ENCODE data around the gene GPSM3.
"Not testable (repeated sequence)": the region's sequence is repeated elsewhere in the genome, so short reads cannot be mapped to it uniquely, and the experiment has no call there.

The GPSM3 gene

GRCh38 chr6:32192608-32193039 lies at the start of gene GPSM3:
Gene GPSM3 (minus strand): TSS chr6:32192643. CDS start chr6:32192513, 130 bp downstream.
- DNase-seq = peak; percentile 58 to 75

GRCh38 chr6:32240686-32241085 lies 48.2 kb upstream of the GPSM3 start:
- no peak for DNase-seq

GRCh38 chr6:32239462-32239861 lies 47.0 kb upstream of the GPSM3 start:
- no peak for DNase-seq

- no peak for DNase-seq
These were observed 42.5 kb upstream of the GPSM3 start for GRCh38 chr6:32234934-32235333.

- DNase-seq = no peak
These were observed 34.0 kb upstream of the GPSM3 start for GRCh38 chr6:32226434-32226833.

GRCh38 chr6:32224696-32225095 lies 32.3 kb upstream of the GPSM3 start:
- no peak for DNase-seq

GRCh38 chr6:32223258-32224235 lies 31.1 kb upstream of the GPSM3 start, which contains the start of gene NOTCH4:
Gene NOTCH4 (minus strand): TSS chr6:32224067. CDS start chr6:32223928, 139 bp downstream.
- DNase-seq = no peak

- no peak for DNase-seq
These were observed 30.1 kb upstream of the GPSM3 start for GRCh38 chr6:32222333-32223230.

GRCh38 chr6:32220021-32220420 lies 27.6 kb upstream of the GPSM3 start:
- DNase-seq = no peak

GRCh38 chr6:32218167-32218566 lies 25.7 kb upstream of the GPSM3 start:
- DNase-seq = no peak

GRCh38 chr6:32216998-32217397 lies 24.6 kb upstream of the GPSM3 start:
- DNase-seq = no peak

GRCh38 chr6:32216285-32216684 lies 23.8 kb upstream of the GPSM3 start:
- no peak for DNase-seq

- no peak for DNase-seq
These were observed 23.2 kb upstream of the GPSM3 start for GRCh38 chr6:32215617-32216016.

- DNase-seq = no peak
These were observed 21.7 kb upstream of the GPSM3 start for GRCh38 chr6:32214126-32214525.

GRCh38 chr6:32213649-32214048 lies 21.2 kb upstream of the GPSM3 start:
- no peak for DNase-seq

- DNase-seq = no peak
These were observed 19.8 kb upstream of the GPSM3 start for GRCh38 chr6:32212076-32212760.

- DNase-seq = not testable (repeated sequence)
These were observed 19.0 kb upstream of the GPSM3 start for GRCh38 chr6:32211432-32211831.

GRCh38 chr6:32210191-32210601 lies 17.8 kb upstream of the GPSM3 start:
- no peak for DNase-seq

- no peak for DNase-seq
These were observed 16.6 kb upstream of the GPSM3 start for GRCh38 chr6:32208996-32209395.

- DNase-seq = no peak
These were observed 11.8 kb upstream of the GPSM3 start for GRCh38 chr6:32204268-32204715.

GRCh38 chr6:32203426-32204267 lies 11.2 kb upstream of the GPSM3 start:
- no peak for DNase-seq

- DNase-seq = no peak
These were observed 9.7 kb upstream of the GPSM3 start for GRCh38 chr6:32202186-32202585.
